Fibroblast of the aortic adventitia (primary cell): ENCODE data around the gene LHFPL2. TPM values are rescaled to one million over a fixed set of nuclear protein-coding genes. Genes with fewer than 3 reads are reported as not detected.

Source experiments
- DNase-seq: peaks from one replicate; pipeline ENCODE4 v3.0.0-alpha.2; 2010; ENCODE audit warnings: low read depth
- H3K4me3 ChIP-seq: 2 replicates; pipeline ENCODE4 v1.5.1; 2011; ENCODE audit warnings: low read depth, mild to moderate bottlenecking, control low read depth, low read length, moderate library complexity
- total RNA-seq: library from RNA; depleted of rRNA; stranded (reverse); fragments of >200 nt; gene quantifications from 2 replicates; pipeline ENCODE4 v1.2.3, GENCODE V29; 2012; ENCODE audit warnings: low replicate concordance
- TF ChIP-seq, protein P1 (sequence below): IDR thresholded peaks from 2 replicates; pipeline ENCODE4 v1.5.1; 2011; ENCODE audit warnings: mild to moderate bottlenecking, low read length, control low read depth, inconsistent platforms; ENCODE audit not compliant: insufficient read depth

Gene LHFPL2
- total RNA-seq, 1 donor, result 81.2 TPM

- TF ChIP-seq, protein P1, sequence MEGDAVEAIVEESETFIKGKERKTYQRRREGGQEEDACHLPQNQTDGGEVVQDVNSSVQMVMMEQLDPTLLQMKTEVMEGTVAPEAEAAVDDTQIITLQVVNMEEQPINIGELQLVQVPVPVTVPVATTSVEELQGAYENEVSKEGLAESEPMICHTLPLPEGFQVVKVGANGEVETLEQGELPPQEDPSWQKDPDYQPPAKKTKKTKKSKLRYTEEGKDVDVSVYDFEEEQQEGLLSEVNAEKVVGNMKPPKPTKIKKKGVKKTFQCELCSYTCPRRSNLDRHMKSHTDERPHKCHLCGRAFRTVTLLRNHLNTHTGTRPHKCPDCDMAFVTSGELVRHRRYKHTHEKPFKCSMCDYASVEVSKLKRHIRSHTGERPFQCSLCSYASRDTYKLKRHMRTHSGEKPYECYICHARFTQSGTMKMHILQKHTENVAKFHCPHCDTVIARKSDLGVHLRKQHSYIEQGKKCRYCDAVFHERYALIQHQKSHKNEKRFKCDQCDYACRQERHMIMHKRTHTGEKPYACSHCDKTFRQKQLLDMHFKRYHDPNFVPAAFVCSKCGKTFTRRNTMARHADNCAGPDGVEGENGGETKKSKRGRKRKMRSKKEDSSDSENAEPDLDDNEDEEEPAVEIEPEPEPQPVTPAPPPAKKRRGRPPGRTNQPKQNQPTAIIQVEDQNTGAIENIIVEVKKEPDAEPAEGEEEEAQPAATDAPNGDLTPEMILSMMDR, result no peak
- DNase-seq, result no peak
Measured at GRCh38 chr5:78553580-78554353, 94.8 kb downstream of the LHFPL2 start.

DNA sequence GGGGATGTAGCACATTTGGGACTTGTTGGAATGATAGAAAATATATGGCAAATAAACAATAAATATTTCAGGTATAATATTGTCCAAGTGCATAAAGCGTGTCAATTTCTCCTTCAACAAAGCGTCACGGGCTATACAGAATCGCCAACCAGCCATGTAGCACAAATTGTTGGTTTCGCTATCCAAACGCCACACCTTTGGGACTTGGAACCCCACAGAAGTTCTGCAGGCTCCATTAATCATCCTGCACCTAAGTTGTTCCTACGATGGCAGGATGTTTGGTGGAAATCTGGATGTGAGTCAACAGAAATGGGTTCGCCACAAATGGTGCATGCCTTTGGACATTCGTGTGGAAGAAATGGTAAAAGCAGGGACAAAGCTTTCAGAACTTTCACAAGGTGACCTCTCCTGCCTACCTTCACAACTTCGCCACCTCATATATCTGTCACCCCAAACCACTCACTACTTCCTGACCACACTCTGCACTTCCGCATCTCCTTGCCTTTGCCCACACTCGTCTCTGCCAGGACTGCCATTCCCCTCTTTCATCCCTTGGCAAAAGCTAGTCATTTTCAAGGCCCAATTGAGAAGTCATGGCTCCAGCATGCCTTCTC lies 95.7 kb downstream of the LHFPL2 start:
- DNase-seq, result no peak
- no peak overlapping the region for H3K4me3 ChIP-seq

More at GRCh38 chr5:78553580-78554353, 94.8 kb downstream of the LHFPL2 start:
- no peak overlapping the region for H3K4me3 ChIP-seq

GRCh38 chr5:78550891-78551290 lies 97.7 kb downstream of the LHFPL2 start:
- peak; percentile 56 for DNase-seq
- TF ChIP-seq, protein P1, result no peak
- no peak overlapping the region for H3K4me3 ChIP-seq

More for the DNA sequence above, 95.7 kb downstream of the LHFPL2 start:
- TF ChIP-seq, protein P1, result no peak

GRCh38 chr5:78549043-78549442 lies 99.5 kb downstream of the LHFPL2 start:
- TF ChIP-seq, protein P1, result no peak
- H3K4me3 ChIP-seq, result no peak overlapping the region
- DNase-seq, result peak; percentile 39

GRCh38 chr5:78547731-78548615 lies 100.6 kb downstream of the LHFPL2 start:
- peak overlapping the region; percentile 6 for H3K4me3 ChIP-seq
- TF ChIP-seq, protein P1, result no peak
- peak; percentile 100 for DNase-seq

- TF ChIP-seq, protein P1, result no peak
- H3K4me3 ChIP-seq, result no peak overlapping the region
- peak; percentile 78 for DNase-seq
Measured at GRCh38 chr5:78547183-78547582, 101.4 kb downstream of the LHFPL2 start.
